ENCODE data around the gene CRHR1.

GRCh38 chr17:45837187-45837586 is 53.1 kb downstream of the CRHR1 start:
- no peak for TF ChIP-seq POLR2AphosphoS5 (IDR thresholded peaks at IDR 0.05)
- no peak for TF ChIP-seq CTCF (IDR thresholded peaks at IDR 0.05)
